ENCODE measurements around the gene UBE2V1. TPM values are rescaled to one million over a fixed set of nuclear protein-coding genes. Genes with fewer than 3 reads are reported as not detected.
"Not testable (repeated sequence)": the region's sequence is repeated elsewhere in the genome, so short reads cannot be mapped to it uniquely, and the experiment has no call there.

The UBE2V1 gene
- total and polyA plus RNA-seq, 2 of the 13 experiments (the other 11 are each of a cell fraction or from before 2014, with no cell fraction given): 81.3 to 132 TPM

DNA sequence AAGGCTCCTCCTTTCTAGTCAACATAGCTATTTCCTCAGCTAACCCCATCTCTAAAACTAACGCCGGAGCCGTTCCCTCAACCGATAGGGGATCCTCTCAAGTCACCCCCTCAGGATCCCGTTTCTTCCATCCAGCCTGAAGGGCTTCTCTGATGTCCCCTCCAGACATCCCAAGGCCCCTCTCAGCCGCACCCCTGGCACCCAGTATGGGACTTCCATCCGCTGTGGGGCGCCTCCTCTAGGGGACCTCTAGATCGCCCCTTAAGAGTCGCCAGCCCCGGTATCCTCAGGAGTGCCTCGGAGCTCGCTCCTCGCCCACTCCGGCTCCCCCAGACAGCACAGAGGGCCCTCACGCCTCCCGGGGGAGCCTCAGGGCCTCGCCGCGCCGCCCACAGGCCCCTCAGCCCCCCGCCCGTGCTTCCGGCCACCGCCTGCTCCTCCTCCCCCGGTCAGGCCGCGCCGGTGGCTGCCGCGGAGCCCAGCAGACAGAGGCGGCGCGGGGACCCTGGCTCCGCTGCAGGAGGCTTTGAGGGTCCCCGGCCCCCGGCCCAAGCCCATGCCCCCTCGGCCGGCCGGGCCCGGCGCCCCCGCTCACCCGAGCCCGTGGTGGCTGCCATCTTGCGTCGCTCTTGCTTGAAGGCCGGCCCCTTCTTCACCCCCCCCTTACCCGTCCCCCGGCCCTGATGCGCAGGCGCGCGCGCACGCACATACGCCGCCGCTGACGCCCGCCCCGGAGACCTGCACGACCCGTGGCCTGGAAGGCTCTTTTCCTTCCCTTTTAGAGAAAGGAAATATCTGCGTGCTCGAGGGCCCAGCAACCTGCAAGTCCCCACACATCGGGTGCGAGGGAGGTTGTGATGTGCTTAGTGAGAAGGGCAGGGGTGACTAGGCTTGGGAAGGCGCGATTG is at the start of gene UBE2V1 (continued):
- TF ChIP-seq IKZF1 (IDR thresholded peaks at IDR 0.05) (no peak), MXD4 (CRISPR knock-in tag; IDR thresholded peaks at IDR 0.05) (no peak), ELF3 (CRISPR knock-in tag; IDR thresholded peaks at IDR 0.05) (peak; percentile 72), ZNF607 (CRISPR knock-in tag; IDR thresholded peaks at IDR 0.05; ENCODE audit: borderline replicate concordance) (peak; percentile 84; the same call in 1 of the 2 replicates)

DNA sequence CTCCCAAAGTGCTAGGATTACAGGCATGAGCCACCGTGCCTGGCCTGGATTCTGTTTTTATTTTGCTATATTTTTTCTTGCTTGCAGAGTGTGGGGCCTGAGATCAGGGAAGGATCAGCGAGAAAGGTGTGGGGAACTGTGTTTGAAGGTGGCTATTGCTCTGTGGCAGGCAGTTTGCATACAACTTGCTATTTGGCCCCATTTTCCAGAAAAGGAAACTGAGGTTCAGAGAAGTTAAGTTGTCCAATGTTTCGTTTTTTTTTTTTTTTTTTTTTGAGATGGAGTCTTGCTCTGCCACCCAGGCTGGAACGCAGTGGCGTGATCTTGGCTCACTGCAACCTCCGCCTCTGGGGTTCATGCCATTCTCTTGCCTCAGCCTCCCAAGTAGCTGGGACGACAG is 48.5 kb upstream of the UBE2V1 start:
- H3K79me2 ChIP-seq (ENCODE audit: insufficient read depth, low read length); DNase-seq (ENCODE audit: low spot score); FAIRE-seq; H3K27ac ChIP-seq (ENCODE audit: extremely low read length, insufficient read depth, low read length); H3K9ac ChIP-seq (ENCODE audit: insufficient read depth, low read depth, low read length); H3K9me3 ChIP-seq (ENCODE audit: low read length); ATAC-seq; H3K4me3 ChIP-seq (replicated peaks in 1 of 3; ENCODE audit: insufficient read depth in 1 of 3, low read depth in 2 of 3, low read length in 3 of 3); H3K4me2 ChIP-seq (ENCODE audit: low read depth, low read length); H3K36me3 ChIP-seq (replicated peaks in 1 of 2; ENCODE audit: control insufficient read depth in 1 of 2, insufficient read depth in 2 of 2, low read length in 2 of 2); POLR2A ChIA-PET; intact Hi-C loops (cut with micrococcal nuclease; ENCODE audit: unreplicated experiment); in situ Hi-C loops (cut with HindIII; ENCODE audit: extremely low pct_ligation_motif_present, low pct_unique_long_range_greater_than_20kb); H3K27me3 ChIP-seq (ENCODE audit: control insufficient read depth in 1 of 2, insufficient read depth in 2 of 2, low read length in 2 of 2); CTCF ChIA-PET (ENCODE audit: low intra/inter-chr PET ratio, low total read pairs); H2AFZ ChIP-seq (ENCODE audit: low read length); H4K20me1 ChIP-seq (ENCODE audit: insufficient read depth, low read length); BruUV-seq (replicated peaks): not testable (repeated sequence)
- peaks cover 67% of the 10 kb centered on the region for H3K4me1 ChIP-seq (ENCODE audit: insufficient read depth, low read length)
- 73% methylated on average over 7 of the region's 7 CpGs for WGBS (ENCODE audit: low lambda C conversion rate)
- peak; percentile 64 for TF ChIP-seq ZNF629 (CRISPR knock-in tag; conservative IDR thresholded peaks at IDR 0.05)
